ENCODE results near the gene LEKR1.

DNA sequence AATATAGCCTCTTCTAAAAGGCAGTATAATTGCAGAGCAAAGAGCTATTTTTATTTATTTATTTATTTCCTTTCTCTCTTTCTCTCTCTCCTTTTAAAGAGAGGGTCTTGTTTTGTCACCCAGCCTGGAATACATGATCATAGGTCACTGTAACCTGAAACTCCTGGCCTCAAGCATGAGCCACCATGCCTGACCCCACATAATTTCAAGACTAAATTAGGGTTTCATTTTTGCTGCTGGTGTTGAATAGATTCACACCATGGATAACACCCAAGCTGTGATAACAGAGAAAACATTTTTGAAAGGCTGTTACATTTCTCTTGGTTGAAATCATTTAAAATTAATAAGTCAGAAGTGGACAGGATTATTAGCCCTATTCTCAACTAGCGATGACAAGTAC lies 131.6 kb downstream of the LEKR1 start:
- TF ChIP-seq, protein P1, sequence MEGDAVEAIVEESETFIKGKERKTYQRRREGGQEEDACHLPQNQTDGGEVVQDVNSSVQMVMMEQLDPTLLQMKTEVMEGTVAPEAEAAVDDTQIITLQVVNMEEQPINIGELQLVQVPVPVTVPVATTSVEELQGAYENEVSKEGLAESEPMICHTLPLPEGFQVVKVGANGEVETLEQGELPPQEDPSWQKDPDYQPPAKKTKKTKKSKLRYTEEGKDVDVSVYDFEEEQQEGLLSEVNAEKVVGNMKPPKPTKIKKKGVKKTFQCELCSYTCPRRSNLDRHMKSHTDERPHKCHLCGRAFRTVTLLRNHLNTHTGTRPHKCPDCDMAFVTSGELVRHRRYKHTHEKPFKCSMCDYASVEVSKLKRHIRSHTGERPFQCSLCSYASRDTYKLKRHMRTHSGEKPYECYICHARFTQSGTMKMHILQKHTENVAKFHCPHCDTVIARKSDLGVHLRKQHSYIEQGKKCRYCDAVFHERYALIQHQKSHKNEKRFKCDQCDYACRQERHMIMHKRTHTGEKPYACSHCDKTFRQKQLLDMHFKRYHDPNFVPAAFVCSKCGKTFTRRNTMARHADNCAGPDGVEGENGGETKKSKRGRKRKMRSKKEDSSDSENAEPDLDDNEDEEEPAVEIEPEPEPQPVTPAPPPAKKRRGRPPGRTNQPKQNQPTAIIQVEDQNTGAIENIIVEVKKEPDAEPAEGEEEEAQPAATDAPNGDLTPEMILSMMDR (IDR thresholded peaks at IDR 0.05): no peak
- TF ChIP-seq POLR2A (IDR thresholded peaks at IDR 0.05): no peak
- no peak for TF ChIP-seq EP300 (IDR thresholded peaks at IDR 0.05)

All from tibial nerve (tissue), 4 donors.